Measurements from ENCODE around the gene SAMM50. TPM values are rescaled to one million over a fixed set of nuclear protein-coding genes. Genes with fewer than 3 reads are reported as not detected.

SAMM50 gene
- 34.7 and 37.5 TPM in 2 replicates for total RNA-seq

GRCh38 chr22:43955040-43955882 lies at the start of gene SAMM50:
TSS of gene SAMM50 (plus strand) at chr22:43955442. CDS start at chr22:43955578, 136 bp downstream.

GRCh38 chr22:43923631-43924464 lies 31.4 kb upstream of the SAMM50 start, which contains the start of gene PNPLA3:
TSS of gene PNPLA3 (plus strand) at chr22:43923805. CDS start at chr22:43923912, 107 bp downstream.

GRCh38 chr22:44024288-44024921 lies 69.2 kb downstream of the SAMM50 start, which contains the start of gene PARVB:
TSS of gene PARVB (plus strand) at chr22:44024302. CDS start at chr22:44024340, 38 bp downstream.

Other genes with a start within 250 kb of the SAMM50 start
- gene EFCAB6, start 143.1 kb upstream of the SAMM50 start, total RNA-seq: 1.6 and 2.2 TPM in 2 replicates
- gene SULT4A1, start 92.9 kb upstream of the SAMM50 start, total RNA-seq: 0.20 and 0.26 TPM in 2 replicates
- gene PNPLA5, start 63.4 kb upstream of the SAMM50 start, total RNA-seq: not detected in 2 replicates
- 2.3 and 5.5 TPM in 2 replicates for gene PNPLA3, start 31.6 kb upstream of the SAMM50 start, total RNA-seq
- gene PARVB, start 68.9 kb downstream of the SAMM50 start, total RNA-seq: 37.6 and 48.1 TPM in 2 replicates
- 0.13 TPM in 1 of 2 replicates, not detected in the other for gene PARVG, start 225.5 kb downstream of the SAMM50 start, total RNA-seq